ENCODE data around the gene SCLT1.
"Not testable (repeated sequence)": the region's sequence is repeated elsewhere in the genome, so short reads cannot be mapped to it uniquely, and the experiment has no call there.

SCLT1 gene

DNA sequence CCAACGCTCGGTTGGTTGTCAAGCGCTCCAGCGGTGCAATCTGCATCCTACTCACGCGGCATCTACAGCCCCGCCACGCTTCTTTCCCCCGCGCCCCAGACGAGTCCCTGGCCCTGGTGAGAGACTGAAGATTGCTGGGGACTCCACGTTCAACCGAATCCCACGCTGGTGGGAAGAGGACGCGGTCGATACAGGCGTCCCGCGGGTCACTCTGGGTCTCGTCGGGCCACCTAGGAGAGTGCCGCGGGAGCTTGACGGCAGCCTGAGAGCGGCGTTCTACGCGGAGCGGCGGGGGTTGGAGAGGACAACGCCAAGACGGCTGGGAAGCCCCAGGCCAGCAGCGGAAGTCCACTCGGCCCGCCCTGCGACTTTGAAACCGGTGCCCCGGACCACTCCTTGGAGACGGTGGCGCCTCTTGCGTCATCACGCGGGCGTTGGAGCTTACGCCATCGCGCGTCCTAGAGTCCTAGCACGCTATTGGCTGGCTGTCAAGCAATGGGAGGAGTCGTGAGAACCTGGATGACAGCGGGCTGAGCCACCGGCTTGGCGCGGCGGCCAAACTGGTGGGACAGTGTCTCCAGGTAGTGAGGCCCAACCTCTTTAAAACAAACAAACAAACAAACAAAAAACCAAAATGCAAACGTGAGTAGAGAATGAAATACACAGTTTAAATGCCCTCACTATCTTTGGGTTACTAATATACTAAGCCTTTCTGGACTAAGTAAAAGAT lies at the start of gene SCLT1:
Gene SCLT1, minus strand, starts transcription at position 349 of the 730 bp plus-strand sequence. CDS start 436 bp downstream, outside the sequence.
- peak; percentile 94 to 96 for DNase-seq (ENCODE audit: low read depth in 2 of 2)

DNA sequence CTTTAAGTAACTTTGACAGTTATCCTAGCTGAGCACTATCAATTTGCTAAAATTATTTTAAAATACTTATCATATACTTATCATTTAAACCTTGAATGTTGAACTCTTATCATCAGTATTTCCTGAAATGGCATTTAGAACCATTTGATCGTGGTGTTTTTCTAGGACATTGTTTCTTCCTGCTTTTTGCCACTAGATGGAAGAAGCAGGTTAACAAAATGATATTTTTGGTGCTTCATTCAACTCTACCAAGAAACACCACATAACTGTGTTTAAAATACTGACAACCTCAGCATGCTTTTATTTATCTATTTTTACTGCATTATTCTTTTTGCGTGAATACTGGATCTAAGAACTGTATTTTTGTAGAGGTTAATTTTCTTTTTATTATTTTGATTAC lies 47.2 kb upstream of the SCLT1 start:
- no peak for DNase-seq (ENCODE audit: low read depth in 2 of 2)

DNA sequence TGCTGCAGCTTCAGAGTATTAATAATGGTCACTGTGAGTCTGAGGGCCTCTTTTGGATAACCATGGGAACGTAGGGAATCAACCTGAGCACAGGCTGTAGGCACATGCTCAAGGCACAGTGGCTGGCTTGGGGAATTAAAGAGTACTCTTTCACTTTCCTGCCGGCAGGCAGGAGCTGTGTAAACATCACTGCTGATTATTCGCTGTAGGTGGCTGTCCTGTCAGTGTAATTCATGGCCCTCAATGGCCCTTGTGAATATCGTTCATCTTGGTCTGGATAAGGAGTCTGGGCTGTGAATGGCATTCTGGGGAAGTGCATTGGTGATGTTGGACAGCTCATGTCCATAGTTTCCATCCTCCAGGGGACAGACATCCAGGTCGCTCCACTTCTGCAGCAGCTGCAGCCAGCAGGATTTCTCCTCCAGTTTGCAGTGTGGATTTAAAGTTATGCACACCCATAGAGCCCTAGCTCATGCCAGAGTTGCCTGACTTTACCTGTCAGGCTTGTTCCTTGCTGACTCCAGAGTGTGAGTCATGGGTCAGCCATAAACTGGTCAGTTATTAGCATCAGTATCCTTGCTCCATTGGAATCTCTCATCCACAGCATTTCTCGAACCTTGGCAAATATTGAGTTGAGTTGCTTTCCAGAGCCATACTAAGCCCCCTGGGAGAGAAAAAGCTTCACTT lies 45.6 kb upstream of the SCLT1 start:
- no peak for DNase-seq (ENCODE audit: low read depth in 2 of 2)

DNA sequence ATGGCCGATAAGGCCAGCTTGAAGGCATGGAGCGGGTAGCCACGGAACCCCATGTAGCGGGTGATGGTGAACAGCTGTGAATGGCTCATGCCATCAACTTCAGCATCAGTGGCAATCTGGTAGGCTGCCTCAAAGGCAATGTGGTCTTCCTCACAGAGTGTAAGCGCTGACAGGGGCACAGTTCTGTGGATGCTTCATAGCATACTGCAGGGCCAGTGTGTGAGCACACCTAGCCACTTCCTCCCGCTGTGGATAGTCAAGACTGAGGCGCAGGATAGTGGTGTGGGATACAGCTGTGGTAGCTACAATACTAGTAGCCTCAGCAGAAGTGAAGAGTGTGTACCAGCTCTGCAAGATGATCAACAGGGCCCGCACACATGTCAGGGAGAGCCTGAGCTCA lies 43.1 kb upstream of the SCLT1 start:
- DNase-seq (ENCODE audit: low read depth in 2 of 2) = no peak

DNA sequence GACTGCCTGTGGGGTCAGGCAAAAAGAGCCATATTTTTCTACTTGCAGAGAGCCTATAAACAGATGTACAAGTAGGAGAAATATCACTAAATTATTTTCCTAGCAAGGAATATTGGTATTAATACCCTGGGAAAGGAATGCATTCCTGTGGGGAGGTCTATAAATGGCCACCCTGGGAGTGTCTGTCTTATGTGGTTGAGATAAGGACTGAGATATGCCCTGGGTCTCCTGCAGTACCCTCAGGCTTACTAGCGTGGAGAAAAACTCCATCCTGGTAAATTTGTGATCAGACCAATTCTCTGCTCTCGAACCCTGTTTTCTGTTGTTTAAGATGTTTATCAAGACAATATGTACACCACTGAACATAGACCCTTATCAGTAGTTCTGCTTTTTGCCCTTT lies 38.0 kb upstream of the SCLT1 start:
- no peak for DNase-seq (ENCODE audit: low read depth in 2 of 2)

DNA sequence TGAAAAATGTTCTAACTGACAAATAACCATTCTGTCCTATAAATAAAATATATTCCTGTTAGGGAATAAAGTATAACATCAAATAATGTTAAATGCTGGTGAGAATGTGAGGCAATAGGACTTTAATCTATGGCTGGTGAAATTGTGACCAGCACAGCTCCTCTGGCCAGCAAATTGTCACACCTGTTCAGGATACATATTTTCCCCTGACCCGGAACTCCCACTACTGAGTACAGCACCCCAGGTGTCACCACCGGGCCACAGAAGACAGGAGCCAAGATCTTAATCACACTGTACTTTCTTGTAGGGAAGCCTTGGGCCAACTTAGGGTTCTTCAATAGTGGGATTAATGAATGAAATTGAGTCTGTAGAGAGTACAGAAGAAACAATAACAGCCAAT lies 35.8 kb upstream of the SCLT1 start:
- DNase-seq (ENCODE audit: low read depth in 2 of 2) = no peak

DNA sequence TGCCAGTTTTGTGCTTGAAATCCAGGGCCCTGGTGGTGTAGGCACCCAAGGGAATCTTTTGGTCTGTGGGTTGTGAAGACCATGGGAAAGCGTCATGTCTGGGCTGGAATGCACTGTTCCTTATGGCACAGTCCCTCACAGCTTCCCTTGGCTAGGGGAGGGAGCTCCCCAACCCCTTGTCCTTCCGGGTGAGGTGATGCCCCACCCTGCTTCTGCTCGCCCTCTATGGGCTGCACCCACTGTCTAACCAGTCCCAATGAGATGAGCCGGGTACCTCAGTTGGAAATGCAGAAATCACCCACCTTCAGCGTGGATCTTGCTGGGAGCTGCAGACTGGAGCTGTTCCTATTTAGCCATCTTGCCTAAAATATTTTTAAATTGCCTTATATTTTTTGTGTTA lies 33.3 kb upstream of the SCLT1 start:
- DNase-seq (ENCODE audit: low read depth in 2 of 2) = not testable (repeated sequence)

DNA sequence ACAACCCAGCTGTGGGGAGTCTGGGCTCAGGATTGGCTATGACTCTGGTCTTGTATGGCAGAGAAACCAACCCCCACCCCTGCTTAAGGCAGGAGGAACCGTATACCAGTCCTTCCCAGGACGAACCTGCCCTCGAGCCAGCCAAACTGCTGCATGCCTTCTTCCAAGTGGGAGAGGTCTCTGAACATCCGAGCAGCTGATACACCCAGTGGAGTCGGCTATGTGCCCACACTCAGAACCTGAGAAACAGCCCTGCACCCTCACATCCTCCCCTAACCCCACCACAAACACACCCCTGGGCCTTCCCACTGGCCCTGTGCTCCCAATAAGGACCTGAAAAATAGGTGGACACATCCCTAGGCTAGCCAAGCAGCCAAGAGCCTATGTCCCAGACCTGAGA lies 24.4 kb upstream of the SCLT1 start:
- no peak for DNase-seq (ENCODE audit: low read depth in 2 of 2)

DNA sequence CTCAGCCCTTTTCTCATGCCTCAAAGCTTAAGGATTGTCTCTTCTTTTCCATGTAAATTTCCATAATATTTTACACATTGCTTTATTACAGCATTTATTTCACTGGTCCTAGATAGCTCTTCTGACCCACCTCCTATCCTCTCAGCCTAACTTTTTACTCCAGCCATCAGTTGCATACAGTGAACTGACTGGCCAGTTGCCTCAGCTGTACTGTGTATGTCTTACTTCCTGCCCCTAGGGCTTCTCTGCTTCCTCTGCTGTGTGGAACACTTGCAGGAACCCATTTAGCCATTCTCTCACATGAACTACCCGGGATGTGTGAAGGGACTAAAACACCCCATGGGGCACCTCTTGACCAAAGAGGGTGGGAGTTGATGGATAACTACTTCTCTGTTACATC lies 20.6 kb upstream of the SCLT1 start:
- no peak for DNase-seq (ENCODE audit: low read depth in 2 of 2)

DNA sequence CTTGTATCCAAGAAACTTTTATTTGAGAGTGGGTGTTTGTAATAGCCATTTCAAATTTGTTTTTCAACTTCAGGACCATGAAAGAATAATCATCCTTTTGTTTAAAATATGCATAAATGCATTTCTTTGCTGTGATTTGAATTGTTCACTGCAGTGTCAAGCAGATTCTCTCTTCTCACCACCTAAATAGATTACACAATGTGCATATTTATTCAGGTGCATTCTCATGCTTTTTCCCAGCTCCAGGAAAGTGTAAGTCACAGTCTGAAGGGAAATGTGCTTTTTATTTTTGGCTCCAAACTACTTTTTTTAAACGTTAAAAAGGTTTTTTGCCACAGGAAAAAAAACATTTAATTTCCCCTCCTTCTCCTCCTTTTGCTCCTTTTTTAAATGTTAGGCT lies 20.1 kb upstream of the SCLT1 start:
- no peak for DNase-seq (ENCODE audit: low read depth in 2 of 2)

DNA sequence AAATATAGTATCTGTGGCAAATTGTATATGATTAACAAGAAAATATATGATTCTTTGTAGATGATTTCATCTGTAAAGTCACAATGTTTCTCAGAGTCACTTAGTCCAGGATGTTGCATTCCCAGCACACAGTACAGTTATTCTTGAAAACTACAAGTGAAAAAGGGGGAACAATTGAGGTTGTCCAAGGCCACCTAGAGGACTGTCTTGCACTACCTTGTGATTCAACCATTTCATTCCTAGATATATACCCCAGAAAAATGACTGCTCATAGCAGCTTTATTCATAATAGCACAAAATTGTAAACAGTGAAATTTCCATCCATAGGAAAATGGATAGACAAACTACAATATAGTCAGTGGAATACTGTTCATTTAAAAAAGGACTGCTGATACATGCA lies 18.6 kb upstream of the SCLT1 start:
- DNase-seq (ENCODE audit: low read depth in 2 of 2) = no peak

DNA sequence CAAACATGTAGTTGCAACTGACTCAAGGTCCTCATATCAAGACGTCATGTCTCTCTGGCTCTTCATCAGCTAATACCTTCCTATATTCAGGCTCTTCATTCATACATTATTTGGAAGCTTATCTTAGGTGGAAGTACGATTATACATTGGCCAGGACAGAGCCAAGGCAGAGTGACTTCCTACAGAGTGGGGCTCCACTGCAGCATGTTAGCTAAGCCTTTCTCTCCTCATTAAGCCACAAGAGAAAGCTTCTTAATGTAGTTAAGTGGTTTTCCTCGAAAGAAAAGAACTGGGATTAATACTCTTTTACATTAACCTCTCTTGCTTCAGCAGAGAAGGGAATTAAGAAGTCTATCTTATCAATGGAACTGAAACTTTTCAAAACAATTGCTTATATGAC lies 17.6 kb upstream of the SCLT1 start:
- no peak for DNase-seq (ENCODE audit: low read depth in 2 of 2)

DNA sequence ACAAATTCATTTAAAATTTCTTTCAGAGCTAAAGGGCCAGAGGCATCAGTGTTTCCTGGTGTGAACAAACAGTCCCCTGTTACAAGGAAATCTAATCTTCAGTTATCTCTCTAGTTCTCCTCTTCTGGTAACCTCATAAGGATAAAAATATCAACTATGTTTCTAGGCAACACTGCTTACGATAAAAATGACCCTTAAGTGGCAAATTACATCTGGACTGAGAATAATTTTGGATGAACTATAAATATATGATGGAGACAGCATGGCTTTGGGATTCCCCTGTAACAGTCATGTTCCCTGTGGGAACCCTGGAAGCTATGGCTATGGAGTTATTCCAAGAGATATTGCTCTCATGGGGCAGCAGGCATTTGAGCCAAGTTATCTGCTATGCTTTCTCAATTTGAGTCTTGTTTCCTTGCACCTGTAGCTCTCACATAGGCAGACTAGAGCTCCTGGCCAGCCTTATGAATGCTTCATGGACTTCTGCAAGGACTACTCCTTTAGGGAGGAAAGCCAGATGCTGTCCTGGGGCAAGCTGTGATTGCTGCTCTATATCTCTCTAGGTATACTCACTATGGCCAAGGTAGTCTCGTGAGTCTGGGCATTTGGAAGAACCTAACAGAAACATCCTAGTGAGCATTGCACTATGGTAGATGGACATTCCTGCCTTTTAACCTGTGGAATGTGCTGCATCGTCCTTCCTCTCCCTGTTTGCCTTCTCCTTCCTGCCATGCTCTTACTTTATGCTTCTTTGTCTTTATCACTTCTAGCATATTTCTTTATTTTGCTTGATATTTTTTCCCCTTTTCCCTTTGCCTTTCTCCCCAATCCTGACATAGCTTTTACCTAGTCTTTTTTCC lies 16.9 kb upstream of the SCLT1 start:
- no peak for DNase-seq (ENCODE audit: low read depth in 2 of 2)

DNA sequence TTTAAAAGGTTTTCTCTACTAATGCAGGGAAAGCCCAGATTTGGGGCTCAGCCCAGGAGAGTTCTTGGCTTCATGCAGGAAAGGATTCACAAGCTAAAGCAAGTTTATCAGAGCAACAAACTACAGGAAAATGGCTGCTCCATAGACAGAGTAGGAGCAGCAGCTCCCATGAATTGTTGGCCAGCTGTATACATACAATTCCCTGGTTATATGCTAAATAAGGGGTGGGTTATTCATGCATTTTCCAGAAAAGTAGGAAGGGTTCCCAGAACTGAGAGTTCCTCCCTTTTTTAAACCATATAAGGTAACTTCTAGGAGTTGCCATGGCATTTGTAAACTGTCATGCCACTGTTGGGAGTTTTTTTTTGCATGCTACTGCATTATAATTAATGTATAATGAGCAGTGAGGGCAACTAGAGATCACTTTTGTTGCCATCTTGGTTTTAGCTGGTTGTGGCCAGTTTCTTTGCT lies 5.2 kb upstream of the SCLT1 start:
- DNase-seq (ENCODE audit: low read depth in 2 of 2) = no peak

DNA sequence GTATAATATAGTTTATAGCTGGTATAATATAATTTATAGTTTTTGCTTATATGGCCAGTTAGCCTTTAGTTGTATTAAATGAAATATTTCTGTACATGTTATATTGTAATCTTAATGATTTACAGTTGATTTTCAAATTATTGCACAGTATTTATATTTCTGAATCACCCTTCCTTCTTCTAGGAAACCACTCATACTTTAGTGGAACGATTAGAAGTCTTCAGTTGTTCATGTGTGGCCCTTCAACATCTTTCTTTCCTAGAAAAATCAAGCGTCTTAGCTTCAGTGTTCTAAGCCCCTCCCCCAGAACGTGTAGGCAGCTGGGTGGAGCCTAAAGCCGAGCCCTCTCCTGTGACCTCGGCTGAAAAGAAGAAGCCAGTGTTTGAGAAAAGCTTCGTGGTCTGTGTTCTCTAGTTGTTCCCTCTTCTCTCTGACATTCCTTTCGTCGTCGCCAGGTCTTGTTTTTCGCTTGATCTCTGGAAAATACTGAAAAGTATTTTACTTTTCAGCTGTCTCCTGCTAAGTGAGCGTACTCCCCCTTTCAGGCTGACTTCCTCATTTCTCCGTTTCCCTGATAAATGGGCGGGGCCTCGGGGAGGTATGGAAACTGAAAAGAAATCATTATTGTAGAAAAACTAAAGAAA lies 2.6 kb upstream of the SCLT1 start, which contains the start of gene C4orf33:
Gene C4orf33, plus strand, starts transcription at position 342 of the 644 bp plus-strand sequence. CDS start 6,459 bp downstream, outside the sequence.
- peak; percentile 61 to 62 for DNase-seq (ENCODE audit: low read depth in 2 of 2)

DNA sequence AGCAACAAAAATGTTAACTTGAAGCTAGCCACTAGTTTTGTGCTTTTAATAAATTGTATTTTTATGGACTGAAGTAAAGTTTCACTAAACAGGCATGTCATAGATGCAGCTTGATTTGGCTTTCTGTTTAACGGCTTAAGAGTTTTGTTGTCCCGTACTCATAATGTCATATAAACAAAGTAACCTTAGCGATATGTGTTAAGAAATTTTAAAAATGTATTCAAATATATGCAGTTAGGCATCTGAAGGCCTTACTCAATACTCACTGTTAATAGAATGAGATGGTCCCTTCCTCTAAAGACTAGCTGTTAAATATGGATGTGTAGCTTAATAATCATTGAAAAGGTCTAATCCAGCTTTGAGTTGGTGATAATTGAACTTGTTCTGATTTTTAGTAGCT lies 1.0 kb upstream of the SCLT1 start:
- no peak for DNase-seq (ENCODE audit: low read depth in 2 of 2)

DNA sequence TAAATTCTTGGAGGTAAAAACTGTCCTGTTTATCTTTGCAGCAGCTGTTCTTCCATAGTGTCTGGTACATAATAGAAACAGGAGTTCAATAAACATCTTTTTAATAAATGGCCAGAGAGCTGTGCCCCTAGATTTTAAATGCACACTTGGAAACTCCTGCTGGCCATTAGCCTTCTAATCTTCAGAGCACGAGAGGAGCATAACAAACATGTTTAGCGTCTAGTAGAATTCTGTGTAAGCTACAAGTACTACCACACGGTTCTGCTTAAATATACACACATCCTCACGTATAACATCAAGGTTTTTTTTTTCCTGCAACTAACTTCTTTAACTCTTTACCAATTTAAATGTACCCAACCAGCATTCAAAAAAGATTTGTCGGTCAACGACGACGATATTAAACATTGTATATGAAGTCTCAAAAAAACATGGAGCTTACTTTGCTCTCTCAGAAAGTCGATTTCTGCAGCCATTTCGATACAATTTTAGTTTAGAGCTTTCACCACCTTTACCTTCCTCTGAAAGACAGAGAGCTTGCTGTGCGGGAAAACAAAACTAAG lies 628 bp downstream of the SCLT1 start:
- DNase-seq (ENCODE audit: low read depth in 2 of 2) = no peak

DNA sequence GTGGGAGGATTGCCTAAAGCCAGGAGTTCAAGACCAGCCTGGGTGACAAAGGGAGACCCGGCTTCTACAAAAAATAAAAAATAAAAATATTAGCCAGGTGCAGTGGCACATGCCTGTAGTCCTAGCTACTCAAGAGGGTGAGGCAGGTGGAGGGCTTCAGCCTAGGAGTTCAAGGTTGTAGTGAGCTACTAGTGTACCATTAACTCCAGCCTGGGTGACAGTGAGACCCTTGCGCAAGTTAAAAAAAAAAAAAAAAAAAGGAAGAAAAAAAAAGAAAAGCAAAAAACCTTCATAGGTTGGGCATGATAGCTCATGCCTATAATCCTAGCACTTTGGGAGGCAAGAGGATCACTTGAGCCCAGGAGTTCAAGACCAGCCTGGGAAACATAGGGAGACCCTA lies 5.8 kb downstream of the SCLT1 start:
- no peak for DNase-seq (ENCODE audit: low read depth in 2 of 2)

DNA sequence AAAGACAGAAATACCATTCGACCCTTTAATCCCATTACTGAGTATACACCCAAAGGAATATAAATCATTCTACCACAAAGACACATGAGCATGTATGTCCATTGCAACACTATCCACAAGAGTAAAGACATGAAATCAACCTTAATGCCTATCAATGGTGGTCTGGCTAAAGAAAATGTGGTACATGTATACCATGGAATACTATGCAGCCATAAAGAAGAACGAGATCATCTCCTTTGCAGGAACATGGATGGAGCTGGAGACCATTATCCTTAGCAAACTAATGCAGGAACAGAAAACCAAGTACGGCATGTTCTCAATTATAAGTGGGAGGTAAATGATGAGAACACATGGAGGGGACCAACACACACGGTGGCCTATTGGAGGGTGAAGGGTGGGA lies 7.9 kb downstream of the SCLT1 start:
- DNase-seq (ENCODE audit: low read depth in 2 of 2) = no peak

DNA sequence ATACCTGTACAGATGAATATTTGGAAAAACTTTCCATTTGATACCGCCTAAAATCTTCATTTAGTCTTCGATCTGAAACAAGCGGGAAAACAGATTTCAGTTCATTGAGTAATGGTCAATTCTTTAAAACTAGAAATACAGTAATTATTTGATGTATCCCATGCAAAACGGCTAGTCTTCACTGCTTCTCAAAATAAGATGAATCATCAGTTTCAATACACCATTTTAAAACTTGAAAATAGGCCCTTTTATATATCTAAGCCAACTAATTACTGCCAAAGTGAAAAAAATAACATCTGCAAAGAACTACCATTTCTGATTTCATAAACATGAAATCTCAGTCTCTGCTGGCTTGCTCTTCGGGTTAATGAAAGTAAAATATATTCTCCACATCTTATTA lies 11.0 kb downstream of the SCLT1 start:
- DNase-seq (ENCODE audit: low read depth in 2 of 2) = no peak

DNA sequence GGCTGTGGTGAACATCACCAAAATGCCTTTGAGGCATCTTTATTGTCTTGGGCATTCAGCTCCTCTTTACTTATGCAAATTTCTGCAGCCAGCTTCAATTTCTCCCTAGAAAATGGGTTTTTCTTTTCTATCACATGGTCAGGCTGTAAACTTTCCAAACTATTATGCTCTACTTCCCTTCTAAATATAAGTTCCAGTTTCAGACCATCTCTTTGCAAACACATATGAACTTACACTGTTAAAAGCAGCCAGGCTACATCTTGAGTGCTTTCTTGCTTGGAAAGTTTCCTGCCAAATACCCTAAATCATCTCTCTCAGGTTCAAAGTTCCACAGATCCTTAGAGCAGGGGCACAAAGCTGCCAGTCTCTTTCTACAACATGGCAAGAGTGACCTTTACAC lies 13.2 kb downstream of the SCLT1 start:
- DNase-seq (ENCODE audit: low read depth in 2 of 2) = no peak

DNA sequence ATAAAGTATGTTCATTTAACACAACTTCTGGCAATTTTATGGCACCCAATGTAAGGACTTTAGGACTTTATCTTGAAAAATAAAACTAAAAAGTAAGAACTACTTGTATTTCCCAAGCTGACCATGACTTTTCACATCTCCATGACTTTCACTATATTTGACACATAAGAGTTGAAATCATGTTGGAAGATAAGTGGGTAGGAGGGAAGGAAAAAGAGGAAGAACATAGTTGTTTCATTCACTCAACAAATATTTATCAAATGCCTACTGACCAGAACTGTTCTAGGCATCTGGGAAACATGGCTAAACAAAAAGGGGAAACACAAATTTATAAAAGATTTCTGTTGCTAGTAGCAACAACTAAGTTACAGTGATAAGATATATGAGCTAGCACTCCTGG lies 16.0 kb downstream of the SCLT1 start:
- DNase-seq (ENCODE audit: low read depth in 2 of 2) = no peak
